GM12878 (cell line): ENCODE data around the gene C17orf113. TPM values are rescaled to one million over a fixed set of nuclear protein-coding genes. Genes with fewer than 3 reads are reported as not detected.

ENCODE experiments used
- BHLHE40 ChIP-seq, 2 experiments: fragments of 450-650 bp in 1 of 2; IDR thresholded peaks; 2 replicates each; pipeline ENCODE4 v1.6.1; 2011 to 2017; ENCODE audit warnings: low read depth in 2 of 2, borderline replicate concordance in 1 of 2, improper control_type of control experiment in 1 of 2, low read length in 1 of 2, mild to moderate bottlenecking in 1 of 2
- FOXM1 ChIP-seq: IDR thresholded peaks from 2 replicates; pipeline ENCODE4 v1.6.1; 2012; ENCODE audit warnings: low read depth, mild to moderate bottlenecking, inconsistent platforms, low read length, moderate library complexity
- GATAD2B ChIP-seq: fragments of 450-650 bp; conservative IDR thresholded peaks from 2 replicates; pipeline ENCODE4 v1.6.1; 2017; ENCODE audit warnings: low read depth, mild to moderate bottlenecking, moderate library complexity
- IKZF1 ChIP-seq: fragments of 450-650 bp; conservative IDR thresholded peaks from 2 replicates; pipeline ENCODE4 v1.6.1; 2017; ENCODE audit warnings: antibody characterized with exemption, mild to moderate bottlenecking
- IKZF2 ChIP-seq, 2 experiments: fragments of 450-650 bp; IDR thresholded peaks; 2 replicates each; pipeline ENCODE4 v1.6.1; 2017; ENCODE audit warnings: mild to moderate bottlenecking in 2 of 2, moderate library complexity in 2 of 2
- MEF2B ChIP-seq: fragments of 450-650 bp; IDR thresholded peaks from 2 replicates; pipeline ENCODE4 v1.6.1; 2018; ENCODE audit warnings: mild to moderate bottlenecking, moderate library complexity; ENCODE audit not compliant: partially characterized antibody, poor library complexity, severe bottlenecking
- MLLT1 ChIP-seq: fragments of 450-650 bp; IDR thresholded peaks from 2 replicates; pipeline ENCODE4 v1.6.1; 2016; ENCODE audit warnings: mild to moderate bottlenecking
- NR2C2 ChIP-seq: IDR thresholded peaks from 2 replicates; pipeline ENCODE4 v1.6.1; 2011; ENCODE audit warnings: borderline replicate concordance, low read depth; ENCODE audit not compliant: control insufficient read depth, insufficient read length
- RB1 ChIP-seq: fragments of 450-650 bp; formaldehyde crosslinking; IDR thresholded peaks from 2 replicates; pipeline ENCODE4 v1.6.1; 2017; ENCODE audit warnings: mild to moderate bottlenecking, borderline replicate concordance
- REST ChIP-seq: IDR thresholded peaks from 2 replicates; pipeline ENCODE4 v1.6.1; 2012; ENCODE audit warnings: mild to moderate bottlenecking, low read depth, low read length
- SMAD1 ChIP-seq: fragments of 450-650 bp; IDR thresholded peaks from 2 replicates; pipeline ENCODE4 v1.6.1; 2018; ENCODE audit warnings: mild to moderate bottlenecking, low read depth; ENCODE audit not compliant: partially characterized antibody
- SPI1 ChIP-seq: IDR thresholded peaks from 2 replicates; pipeline ENCODE4 v1.6.1; 2011; ENCODE audit warnings: low read depth, mild to moderate bottlenecking, low read length, moderate library complexity, borderline replicate concordance; ENCODE audit not compliant: insufficient read depth
- ZNF217 ChIP-seq: fragments of 450-650 bp; IDR thresholded peaks from 2 replicates; pipeline ENCODE4 v1.6.1; 2017; ENCODE audit warnings: antibody characterized with exemption, mild to moderate bottlenecking
- polyA plus RNA-seq, 11 experiments: library from polyadenylated mRNA; depleted of rRNA in 4 of 11; unstranded in 6 of 11; stranded (reverse) in 5 of 11; fragments of >200 nt; fragmentation: Nextera tagmentation in 4 of 11; fragmentation: Illumina TruSeq in 1 of 11; extraction: Ambion mirVana in 4 of 11; extraction: Trizol in 1 of 11; gene quantifications; 1 replicate in 1 of 11; 2 replicates in 10 of 11; pipeline versions ENCODE4 v1.2.1 to v1.2.3, GENCODE V29; 2011 to 2016; ENCODE audit warnings: inconsistent platforms in 2 of 11, missing spikeins in 2 of 11, low read depth in 1 of 11
- total RNA-seq, 4 experiments: library from RNA; depleted of rRNA in 3 of 4; stranded (reverse); fragments of >200 nt in 3 of 4; fragmentation: Illumina TruSeq in 1 of 4; extraction: Trizol in 1 of 4; gene quantifications; 2 replicates each; pipeline versions ENCODE4 v1.2.1 to v1.2.3, GENCODE V29; 2013 to 2021
- TF ChIP-seq, protein P1 (sequence below): fragments of 450-650 bp; IDR thresholded peaks from 2 replicates; pipeline ENCODE4 v1.6.1; 2017; ENCODE audit warnings: mild to moderate bottlenecking, moderate library complexity
- TF ChIP-seq, protein P2 (sequence below): fragments of 450-650 bp; IDR thresholded peaks from 2 replicates; pipeline ENCODE4 v1.6.1; 2018; ENCODE audit warnings: borderline replicate concordance, mild to moderate bottlenecking; ENCODE audit not compliant: partially characterized antibody

C17orf113 gene
- total and polyA plus RNA-seq, 10 of the 15 experiments (the other 5 are each of a cell fraction or from before 2014, with no cell fraction given): 0.03 to 0.17 (median 0.08) TPM; not detected in 3

- TF ChIP-seq REST (no peak), MLLT1 (peak; percentile 94), BHLHE40 (IDR thresholded peaks at IDR 0.05; ENCODE audit: borderline replicate concordance in 1 of 2, low read depth in 2 of 2, low read length in 1 of 2) (peak in 1 of 2 experiments; percentile 49; a peak in 2 of 4 replicates), NR2C2 (no peak), ZNF217 (peak; percentile 21; the same call in 1 of the 2 replicates), MEF2B (peak; percentile 37), IKZF2 (IDR thresholded peaks at IDR 0.05) (peak; percentile 56 to 76; a peak in 3 of 4 replicates), GATAD2B (peak; percentile 54), FOXM1 (no peak), SMAD1 (no peak), IKZF1 (peak; percentile 96), SPI1 (0 out of 2 replicates have a peak, but pooled peaks have one; percentile 21), RB1 (0 out of 2 replicates have a peak, but pooled peaks have one; percentile 83)
- TF ChIP-seq, protein P1, sequence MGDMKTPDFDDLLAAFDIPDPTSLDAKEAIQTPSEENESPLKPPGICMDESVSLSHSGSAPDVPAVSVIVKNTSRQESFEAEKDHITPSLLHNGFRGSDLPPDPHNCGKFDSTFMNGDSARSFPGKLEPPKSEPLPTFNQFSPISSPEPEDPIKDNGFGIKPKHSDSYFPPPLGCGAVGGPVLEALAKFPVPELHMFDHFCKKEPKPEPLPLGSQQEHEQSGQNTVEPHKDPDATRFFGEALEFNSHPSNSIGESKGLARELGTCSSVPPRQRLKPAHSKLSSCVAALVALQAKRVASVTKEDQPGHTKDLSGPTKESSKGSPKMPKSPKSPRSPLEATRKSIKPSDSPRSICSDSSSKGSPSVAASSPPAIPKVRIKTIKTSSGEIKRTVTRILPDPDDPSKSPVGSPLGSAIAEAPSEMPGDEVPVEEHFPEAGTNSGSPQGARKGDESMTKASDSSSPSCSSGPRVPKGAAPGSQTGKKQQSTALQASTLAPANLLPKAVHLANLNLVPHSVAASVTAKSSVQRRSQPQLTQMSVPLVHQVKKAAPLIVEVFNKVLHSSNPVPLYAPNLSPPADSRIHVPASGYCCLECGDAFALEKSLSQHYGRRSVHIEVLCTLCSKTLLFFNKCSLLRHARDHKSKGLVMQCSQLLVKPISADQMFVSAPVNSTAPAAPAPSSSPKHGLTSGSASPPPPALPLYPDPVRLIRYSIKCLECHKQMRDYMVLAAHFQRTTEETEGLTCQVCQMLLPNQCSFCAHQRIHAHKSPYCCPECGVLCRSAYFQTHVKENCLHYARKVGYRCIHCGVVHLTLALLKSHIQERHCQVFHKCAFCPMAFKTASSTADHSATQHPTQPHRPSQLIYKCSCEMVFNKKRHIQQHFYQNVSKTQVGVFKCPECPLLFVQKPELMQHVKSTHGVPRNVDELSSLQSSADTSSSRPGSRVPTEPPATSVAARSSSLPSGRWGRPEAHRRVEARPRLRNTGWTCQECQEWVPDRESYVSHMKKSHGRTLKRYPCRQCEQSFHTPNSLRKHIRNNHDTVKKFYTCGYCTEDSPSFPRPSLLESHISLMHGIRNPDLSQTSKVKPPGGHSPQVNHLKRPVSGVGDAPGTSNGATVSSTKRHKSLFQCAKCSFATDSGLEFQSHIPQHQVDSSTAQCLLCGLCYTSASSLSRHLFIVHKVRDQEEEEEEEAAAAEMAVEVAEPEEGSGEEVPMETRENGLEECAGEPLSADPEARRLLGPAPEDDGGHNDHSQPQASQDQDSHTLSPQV: no peak
- TF ChIP-seq, protein P2, sequence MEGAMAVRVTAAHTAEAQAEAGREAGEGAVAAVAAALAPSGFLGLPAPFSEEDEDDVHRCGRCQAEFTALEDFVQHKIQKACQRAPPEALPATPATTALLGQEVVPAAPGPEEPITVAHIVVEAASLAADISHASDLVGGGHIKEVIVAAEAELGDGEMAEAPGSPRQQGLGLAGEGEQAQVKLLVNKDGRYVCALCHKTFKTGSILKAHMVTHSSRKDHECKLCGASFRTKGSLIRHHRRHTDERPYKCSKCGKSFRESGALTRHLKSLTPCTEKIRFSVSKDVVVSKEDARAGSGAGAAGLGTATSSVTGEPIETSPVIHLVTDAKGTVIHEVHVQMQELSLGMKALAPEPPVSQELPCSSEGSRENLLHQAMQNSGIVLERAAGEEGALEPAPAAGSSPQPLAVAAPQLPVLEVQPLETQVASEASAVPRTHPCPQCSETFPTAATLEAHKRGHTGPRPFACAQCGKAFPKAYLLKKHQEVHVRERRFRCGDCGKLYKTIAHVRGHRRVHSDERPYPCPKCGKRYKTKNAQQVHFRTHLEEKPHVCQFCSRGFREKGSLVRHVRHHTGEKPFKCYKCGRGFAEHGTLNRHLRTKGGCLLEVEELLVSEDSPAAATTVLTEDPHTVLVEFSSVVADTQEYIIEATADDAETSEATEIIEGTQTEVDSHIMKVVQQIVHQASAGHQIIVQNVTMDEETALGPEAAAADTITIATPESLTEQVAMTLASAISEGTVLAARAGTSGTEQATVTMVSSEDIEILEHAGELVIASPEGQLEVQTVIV: peak; percentile 31
Measured at GRCh38 chr17:42016941-42017865, 33.2 kb downstream of the C17orf113 start, which contains the start of gene DNAJC7 (continued).
